Ascending aorta (tissue), 2 donors: ENCODE results near the gene OSBPL3. TPM values are rescaled to one million over a fixed set of nuclear protein-coding genes. Genes with fewer than 3 reads are reported as not detected.

Experiments
- DNase-seq, 2 donors: peaks; one replicate each; pipeline ENCODE4 v3.0.0-alpha.2; 2019; ENCODE audit warnings: low spot score in 2 of 2
- H3K27ac ChIP-seq, 2 donors: fragments of 200-600 bp; sonication (generic); one replicate each; pipeline ENCODE4 v1.5.1; 2016 to 2017; ENCODE audit warnings: mild to moderate bottlenecking in 1 of 2
- H3K27me3 ChIP-seq: fragments of 200-600 bp; sonication (generic); one replicate; pipeline ENCODE4 v1.5.1; 2017
- H3K36me3 ChIP-seq, 2 donors: fragments of 200-600 bp; sonication (generic); one replicate each; pipeline ENCODE4 v1.5.1; 2016
- H3K4me1 ChIP-seq, 2 donors: fragments of 200-600 bp; sonication (generic); one replicate each; pipeline ENCODE4 v1.5.1; 2016 to 2017; ENCODE audit warnings: mild to moderate bottlenecking in 1 of 2
- H3K4me3 ChIP-seq, 2 donors: fragments of 200-600 bp; sonication (generic); one replicate each; pipeline ENCODE4 v1.5.1; 2016 to 2017; ENCODE audit warnings: mild to moderate bottlenecking in 1 of 2
- H3K9me3 ChIP-seq, 2 donors: fragments of 200-600 bp; sonication (generic); one replicate each; pipeline ENCODE4 v1.5.1; 2016
- CTCF ChIP-seq, 3 experiments: fragments of 200-600 bp in 2 of 3; fragments of 450-650 bp in 1 of 3; sonication (generic) in 2 of 3; IDR thresholded peaks; one replicate each; pipeline ENCODE4 v1.5.1; 2016 to 2019; ENCODE audit warnings: antibody characterized with exemption in 3 of 3, mild to moderate bottlenecking in 1 of 3, moderate library complexity in 1 of 3
- intact Hi-C: fragments of 100-400 bp; cut with DNase I; formaldehyde crosslinking; loops from one replicate; pipeline ENCODE4 v1.15.1; 2023
- total RNA-seq: library from RNA; depleted of rRNA; stranded (reverse); fragments of >200 nt; gene quantifications from one replicate; pipeline ENCODE4 v1.1.0, GENCODE V29; 2016

OSBPL3 gene
- total RNA-seq, 1 donor from 2014 or later: 0.96 TPM

- H3K4me1 ChIP-seq: no peaks in the 10 kb centered on the region
- no peaks in the 10 kb centered on the region for H3K36me3 ChIP-seq
- H3K4me3 ChIP-seq: no peak overlapping the region
- H3K27me3 ChIP-seq: no peaks in the 10 kb centered on the region
- H3K9me3 ChIP-seq: no peaks in the 10 kb centered on the region
- no peak overlapping the region for H3K27ac ChIP-seq
- DNase-seq: no peak
- TF ChIP-seq CTCF (IDR thresholded peaks at IDR 0.05): no peak
- intact Hi-C loops: no loop called here
Measured at GRCh38 chr7:24951441-24951980, 28.5 kb downstream of the OSBPL3 start.

GRCh38 chr7:24949884-24950283, 30.1 kb downstream of the OSBPL3 start:
- H3K27me3 ChIP-seq: no peaks in the 10 kb centered on the region
- H3K4me1 ChIP-seq: no peaks in the 10 kb centered on the region
- intact Hi-C loops: no loop called here
- no peak overlapping the region for H3K4me3 ChIP-seq
- no peaks in the 10 kb centered on the region for H3K9me3 ChIP-seq
- H3K36me3 ChIP-seq: no peaks in the 10 kb centered on the region
- H3K27ac ChIP-seq: no peak overlapping the region
- TF ChIP-seq CTCF (IDR thresholded peaks at IDR 0.05): no peak
- DNase-seq: no peak

GRCh38 chr7:24948739-24949138, 31.2 kb downstream of the OSBPL3 start:
- intact Hi-C loops: no loop called here
- no peak overlapping the region for H3K4me3 ChIP-seq
- TF ChIP-seq CTCF (IDR thresholded peaks at IDR 0.05): no peak
- no peaks in the 10 kb centered on the region for H3K36me3 ChIP-seq
- H3K27me3 ChIP-seq: no peaks in the 10 kb centered on the region
- no peak for DNase-seq
- H3K9me3 ChIP-seq: no peaks in the 10 kb centered on the region
- no peak overlapping the region for H3K27ac ChIP-seq
- no peaks in the 10 kb centered on the region for H3K4me1 ChIP-seq

DNA sequence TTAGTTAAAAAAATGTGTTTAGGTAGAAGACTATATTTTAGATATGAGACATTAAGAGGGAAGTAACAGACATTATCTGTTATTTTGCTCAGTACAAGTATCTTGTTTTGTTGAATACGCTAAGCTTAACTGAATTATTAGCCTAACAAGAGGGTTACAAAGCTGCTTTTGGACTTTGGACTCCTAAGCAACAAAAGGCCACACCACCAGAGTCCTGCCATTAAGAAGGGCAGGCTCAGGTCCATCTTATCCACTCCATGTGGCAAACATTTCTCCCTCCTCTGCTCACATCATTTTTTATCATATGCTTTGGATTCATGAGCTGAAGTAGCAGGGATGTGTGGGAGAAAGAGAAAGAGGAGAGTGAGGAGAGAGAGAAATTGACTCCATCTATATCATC, 33.5 kb downstream of the OSBPL3 start:
- intact Hi-C loops: no loop called here
- Histone ChIP-seq H3K36me3 (no peaks in the 10 kb centered on the region), H3K4me1 (no peaks in the 10 kb centered on the region), H3K9me3 (no peaks in the 10 kb centered on the region), H3K27ac (no peak overlapping the region), H3K4me3 (no peak overlapping the region), H3K27me3 (no peaks in the 10 kb centered on the region)
- no peak for DNase-seq
- no peak for TF ChIP-seq CTCF (IDR thresholded peaks at IDR 0.05)

GRCh38 chr7:24945899-24946298, 34.1 kb downstream of the OSBPL3 start:
- Histone ChIP-seq H3K9me3 (no peaks in the 10 kb centered on the region), H3K27ac (no peak overlapping the region), H3K27me3 (no peaks in the 10 kb centered on the region), H3K36me3 (no peaks in the 10 kb centered on the region), H3K4me3 (no peak overlapping the region), H3K4me1 (no peaks in the 10 kb centered on the region)
- TF ChIP-seq CTCF (IDR thresholded peaks at IDR 0.05): no peak
- intact Hi-C loops: no loop called here
- no peak for DNase-seq
